SK-N-SH (cell line): ENCODE results near the gene MUSTN1.

Experiments used
- EP300 ChIP-seq, 2 experiments: IDR thresholded peaks; 2 replicates each; pipeline versions ENCODE4 v1.4.0 to v1.6.1; 2012; ENCODE audit warnings: borderline replicate concordance in 1 of 2, low read depth in 1 of 2, low read length in 1 of 2
- EZH2phosphoT487 ChIP-seq: fragments of 200-600 bp; sonication (generic); IDR thresholded peaks from 2 replicates; pipeline ENCODE4 v1.6.1; 2017; ENCODE audit warnings: low read depth, mixed run types, mild to moderate bottlenecking, antibody characterized with exemption, moderate library complexity, borderline replicate concordance
- GABPA ChIP-seq: IDR thresholded peaks from 2 replicates; pipeline ENCODE4 v1.4.0; 2012; ENCODE audit warnings: low read depth, mild to moderate bottlenecking
- GATA2 ChIP-seq: sonication (generic); formaldehyde crosslinking; IDR thresholded peaks from 2 replicates; pipeline ENCODE4 v1.5.0; 2020; ENCODE audit warnings: mild to moderate bottlenecking, missing genetic modification reagents
- JUND ChIP-seq: IDR thresholded peaks from 2 replicates; pipeline ENCODE4 v1.4.0; 2012
- PBX3 ChIP-seq: IDR thresholded peaks from 2 replicates; pipeline ENCODE4; 2012
- POLR2AphosphoS5 ChIP-seq: IDR thresholded peaks from 2 replicates; pipeline ENCODE4 v1.6.1; 2012; ENCODE audit warnings: low read depth, low read length
- REST ChIP-seq: IDR thresholded peaks from 2 replicates; pipeline ENCODE4 v1.6.1; 2012; ENCODE audit warnings: mild to moderate bottlenecking, low read depth, low read length, moderate library complexity
- TEAD4 ChIP-seq: IDR thresholded peaks from 2 replicates; pipeline ENCODE4 v1.4.0; 2012; ENCODE audit warnings: mild to moderate bottlenecking, borderline replicate concordance; ENCODE audit not compliant: insufficient read depth
- TF ChIP-seq, protein P1 (sequence below): fragments of 200-600 bp; sonication (generic); IDR thresholded peaks from 2 replicates; pipeline ENCODE4 v1.6.1; 2017; ENCODE audit warnings: antibody characterized with exemption, mild to moderate bottlenecking, moderate library complexity

GRCh38 chr3:52882377-52882776 is 47.6 kb upstream of the MUSTN1 start:
- TF ChIP-seq, protein P1, sequence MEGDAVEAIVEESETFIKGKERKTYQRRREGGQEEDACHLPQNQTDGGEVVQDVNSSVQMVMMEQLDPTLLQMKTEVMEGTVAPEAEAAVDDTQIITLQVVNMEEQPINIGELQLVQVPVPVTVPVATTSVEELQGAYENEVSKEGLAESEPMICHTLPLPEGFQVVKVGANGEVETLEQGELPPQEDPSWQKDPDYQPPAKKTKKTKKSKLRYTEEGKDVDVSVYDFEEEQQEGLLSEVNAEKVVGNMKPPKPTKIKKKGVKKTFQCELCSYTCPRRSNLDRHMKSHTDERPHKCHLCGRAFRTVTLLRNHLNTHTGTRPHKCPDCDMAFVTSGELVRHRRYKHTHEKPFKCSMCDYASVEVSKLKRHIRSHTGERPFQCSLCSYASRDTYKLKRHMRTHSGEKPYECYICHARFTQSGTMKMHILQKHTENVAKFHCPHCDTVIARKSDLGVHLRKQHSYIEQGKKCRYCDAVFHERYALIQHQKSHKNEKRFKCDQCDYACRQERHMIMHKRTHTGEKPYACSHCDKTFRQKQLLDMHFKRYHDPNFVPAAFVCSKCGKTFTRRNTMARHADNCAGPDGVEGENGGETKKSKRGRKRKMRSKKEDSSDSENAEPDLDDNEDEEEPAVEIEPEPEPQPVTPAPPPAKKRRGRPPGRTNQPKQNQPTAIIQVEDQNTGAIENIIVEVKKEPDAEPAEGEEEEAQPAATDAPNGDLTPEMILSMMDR, result no peak
- no peak for TF ChIP-seq TEAD4
- TF ChIP-seq REST, result no peak
- TF ChIP-seq GATA2 (CRISPR knock-in tag), result no peak
- no peak for TF ChIP-seq POLR2AphosphoS5
- TF ChIP-seq PBX3, result no peak
- no peak for TF ChIP-seq GABPA
- TF ChIP-seq EZH2phosphoT487, result no peak
- TF ChIP-seq EP300 (IDR thresholded peaks at IDR 0.05; ENCODE audit: borderline replicate concordance in 1 of 2, low read depth in 1 of 2, low read length in 1 of 2), result no peak
- no peak for TF ChIP-seq JUND
